H7 (cell line): ENCODE data around the gene FMN1. TPM values are rescaled to one million over a fixed set of nuclear protein-coding genes. Genes with fewer than 3 reads are reported as not detected.

Experiments
- DNase-seq: peaks from one replicate; pipeline ENCODE4 v3.0.0; 2012
- H3K27me3 ChIP-seq: 2 replicates; pipeline ENCODE4 v1.6.0; 2011; ENCODE audit warnings: mild to moderate bottlenecking, low read length; ENCODE audit not compliant: control insufficient read depth, insufficient read depth
- H3K36me3 ChIP-seq: replicated peaks from 2 replicates; pipeline ENCODE4 v1.5.1; 2011; ENCODE audit warnings: low read length; ENCODE audit not compliant: control insufficient read depth, insufficient read depth
- H3K4me3 ChIP-seq: 2 replicates; pipeline ENCODE4 v1.5.1; 2011; ENCODE audit warnings: low read depth, mild to moderate bottlenecking, control low read depth, low read length, moderate library complexity; ENCODE audit not compliant: insufficient read depth
- total RNA-seq: library from RNA; depleted of rRNA; stranded (reverse); fragments of >200 nt; shearing (Covaris generic); gene quantifications from 2 replicates; pipeline ENCODE4 v1.2.3, GENCODE V29; 2014

FMN1 gene
- total RNA-seq, 1 experiment from 2014 or later = 1.7 TPM

GRCh38 chr15:32796856-32797255 is 397.7 kb downstream of the FMN1 start:
- Histone ChIP-seq H3K27me3 (no peaks in the 10 kb centered on the region), H3K36me3 (no peaks in the 10 kb centered on the region), H3K4me3 (no peak overlapping the region)
- DNase-seq = no peak

GRCh38 chr15:32794973-32795372 is 399.5 kb downstream of the FMN1 start:
- no peak overlapping the region for H3K4me3 ChIP-seq
- H3K27me3 ChIP-seq = no peaks in the 10 kb centered on the region; the same call in 1 of the 2 replicates
- DNase-seq = no peak
- H3K36me3 ChIP-seq = no peaks in the 10 kb centered on the region

GRCh38 chr15:32792436-32792835 is 402.1 kb downstream of the FMN1 start:
- Histone ChIP-seq H3K36me3 (no peaks in the 10 kb centered on the region), H3K27me3 (no peaks in the 10 kb centered on the region; the same call in 1 of the 2 replicates), H3K4me3 (no peak overlapping the region)
- DNase-seq = no peak

- H3K4me3 ChIP-seq = no peak overlapping the region
- H3K36me3 ChIP-seq = no peaks in the 10 kb centered on the region
- H3K27me3 ChIP-seq = no peaks in the 10 kb centered on the region; the same call in 1 of the 2 replicates
- DNase-seq = no peak
Measured at GRCh38 chr15:32790352-32790999, 404.0 kb downstream of the FMN1 start.

- no peak for DNase-seq
- Histone ChIP-seq H3K36me3 (no peaks in the 10 kb centered on the region), H3K27me3 (no peaks in the 10 kb centered on the region; the same call in 1 of the 2 replicates), H3K4me3 (no peak overlapping the region)
Measured at GRCh38 chr15:32787949-32788348, 406.6 kb downstream of the FMN1 start.

- Histone ChIP-seq H3K27me3 (no peaks in the 10 kb centered on the region; the same call in 1 of the 2 replicates), H3K36me3 (no peaks in the 10 kb centered on the region), H3K4me3 (no peak overlapping the region)
- DNase-seq = no peak
Measured at GRCh38 chr15:32786906-32787305, 407.6 kb downstream of the FMN1 start.

- H3K27me3 ChIP-seq = no peaks in the 10 kb centered on the region
- no peak overlapping the region for H3K4me3 ChIP-seq
- no peak for DNase-seq
- no peaks in the 10 kb centered on the region for H3K36me3 ChIP-seq
Measured at GRCh38 chr15:32784581-32784980, 409.9 kb downstream of the FMN1 start.

- no peak for DNase-seq
- no peaks in the 10 kb centered on the region for H3K27me3 ChIP-seq
- no peak overlapping the region for H3K4me3 ChIP-seq
- no peaks in the 10 kb centered on the region for H3K36me3 ChIP-seq
Measured at GRCh38 chr15:32781781-32782180, 412.7 kb downstream of the FMN1 start.

GRCh38 chr15:32778391-32779176 is 415.9 kb downstream of the FMN1 start:
- DNase-seq = no peak
- no peak overlapping the region for H3K4me3 ChIP-seq
- no peaks in the 10 kb centered on the region for H3K27me3 ChIP-seq
- H3K36me3 ChIP-seq = no peaks in the 10 kb centered on the region

GRCh38 chr15:32775103-32775502 is 419.4 kb downstream of the FMN1 start:
- no peak for DNase-seq
- no peaks in the 10 kb centered on the region for H3K36me3 ChIP-seq
- no peaks in the 10 kb centered on the region for H3K27me3 ChIP-seq
- no peak overlapping the region for H3K4me3 ChIP-seq

GRCh38 chr15:32774022-32774421 is 420.5 kb downstream of the FMN1 start:
- Histone ChIP-seq H3K27me3 (no peaks in the 10 kb centered on the region), H3K36me3 (no peaks in the 10 kb centered on the region), H3K4me3 (no peak overlapping the region)
- DNase-seq = no peak

- no peaks in the 10 kb centered on the region for H3K27me3 ChIP-seq
- H3K4me3 ChIP-seq = no peak overlapping the region
- no peaks in the 10 kb centered on the region for H3K36me3 ChIP-seq
- DNase-seq = no peak
Measured at GRCh38 chr15:32767236-32767635, 427.3 kb downstream of the FMN1 start.

GRCh38 chr15:32766101-32766500 is 428.4 kb downstream of the FMN1 start:
- Histone ChIP-seq H3K4me3 (no peak overlapping the region), H3K27me3 (no peaks in the 10 kb centered on the region), H3K36me3 (no peaks in the 10 kb centered on the region)
- DNase-seq = no peak

GRCh38 chr15:32765236-32765635 is 429.3 kb downstream of the FMN1 start:
- H3K4me3 ChIP-seq = no peak overlapping the region
- no peaks in the 10 kb centered on the region for H3K27me3 ChIP-seq
- H3K36me3 ChIP-seq = no peaks in the 10 kb centered on the region
- no peak for DNase-seq

- no peak for DNase-seq
- no peak overlapping the region for H3K4me3 ChIP-seq
- no peaks in the 10 kb centered on the region for H3K27me3 ChIP-seq
- no peaks in the 10 kb centered on the region for H3K36me3 ChIP-seq
Measured at GRCh38 chr15:32763295-32763694, 431.2 kb downstream of the FMN1 start.
